Measurements from ENCODE around the gene SFRP5.

SFRP5 gene

GRCh38 chr10:97785231-97785630 lies 13.4 kb upstream of the SFRP5 start:
- no peak for DNase-seq (ENCODE audit: low read depth)

- no peak for DNase-seq (ENCODE audit: low read depth)
Observed at GRCh38 chr10:97784200-97784810, 12.5 kb upstream of the SFRP5 start.

DNA sequence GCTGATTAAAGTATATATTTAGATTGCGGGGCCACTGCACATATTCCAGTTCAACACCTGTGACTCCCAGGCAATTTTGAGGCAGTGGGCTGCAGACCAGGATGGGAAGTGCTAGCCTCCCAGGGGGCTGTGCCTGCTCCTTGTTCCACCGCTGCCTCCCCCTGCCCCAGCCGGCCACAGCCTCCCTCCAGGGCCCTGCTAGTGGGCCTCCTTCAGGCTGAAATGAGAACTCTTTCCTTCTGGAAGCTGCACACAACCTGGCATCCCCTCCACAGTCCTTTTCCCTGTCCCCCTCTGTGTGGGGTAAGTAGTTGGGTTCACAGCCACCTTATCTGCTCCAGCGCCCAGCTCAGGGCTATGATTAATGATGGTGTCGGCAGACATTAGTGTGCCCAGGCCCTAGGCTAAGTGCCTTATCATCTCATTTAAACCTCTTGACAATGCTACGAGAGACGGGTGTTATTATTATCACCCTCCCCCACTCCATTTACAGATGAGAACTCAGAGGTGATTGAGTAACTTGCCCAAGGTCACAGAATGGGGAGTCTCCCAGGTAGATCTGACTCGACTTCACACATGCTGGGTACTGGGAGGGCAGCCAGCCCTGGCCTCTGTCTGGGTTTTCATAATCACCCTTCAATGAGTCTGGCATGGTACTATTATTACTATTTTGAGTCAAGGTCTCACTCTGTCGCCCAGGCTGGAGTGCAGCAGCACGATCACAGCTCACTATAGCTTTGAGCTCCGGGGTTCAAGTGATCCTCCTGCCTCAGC lies 10.8 kb upstream of the SFRP5 start:
- no peak for DNase-seq (ENCODE audit: low read depth)

- DNase-seq (ENCODE audit: low read depth): no peak
Observed at GRCh38 chr10:97781618-97782331, 10.0 kb upstream of the SFRP5 start.

DNA sequence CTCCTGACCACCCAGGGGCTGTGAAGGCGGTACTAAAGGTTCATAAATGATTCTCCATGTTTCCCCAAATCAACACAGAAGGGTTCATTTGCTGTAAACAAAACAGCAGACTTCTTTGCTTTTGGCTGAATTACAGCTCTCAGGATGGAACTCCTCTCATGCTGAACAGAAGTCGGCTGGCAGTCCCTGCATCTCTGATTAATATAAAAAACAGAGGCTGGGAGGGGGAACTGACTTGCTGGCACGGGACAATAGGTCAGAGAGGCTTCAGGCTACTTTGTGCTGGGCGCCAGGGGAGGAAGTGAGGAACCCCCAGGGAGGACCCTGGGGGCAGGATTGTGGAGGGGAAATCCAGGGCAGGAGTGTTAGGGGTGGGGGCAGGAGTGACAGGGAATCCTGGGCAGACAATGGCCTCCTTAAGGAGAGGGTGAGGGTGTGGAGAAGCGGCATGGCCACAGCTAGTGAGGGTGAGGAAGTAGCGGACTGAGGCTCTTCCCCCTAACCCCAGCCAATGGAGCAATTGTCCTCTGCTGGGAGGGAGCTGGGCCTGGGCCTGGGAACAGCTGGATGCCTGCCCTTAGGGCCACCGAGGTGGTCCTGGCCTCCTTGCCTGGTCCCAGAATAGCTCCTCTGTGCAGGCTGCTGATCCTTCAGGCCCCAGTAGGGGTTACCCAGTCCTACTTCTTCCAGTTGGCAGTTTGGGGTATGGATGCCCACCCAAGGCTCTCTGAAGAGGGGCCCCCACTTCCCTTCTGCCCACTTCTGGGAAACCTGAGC lies 9.2 kb upstream of the SFRP5 start:
- DNase-seq (ENCODE audit: low read depth): no peak

DNA sequence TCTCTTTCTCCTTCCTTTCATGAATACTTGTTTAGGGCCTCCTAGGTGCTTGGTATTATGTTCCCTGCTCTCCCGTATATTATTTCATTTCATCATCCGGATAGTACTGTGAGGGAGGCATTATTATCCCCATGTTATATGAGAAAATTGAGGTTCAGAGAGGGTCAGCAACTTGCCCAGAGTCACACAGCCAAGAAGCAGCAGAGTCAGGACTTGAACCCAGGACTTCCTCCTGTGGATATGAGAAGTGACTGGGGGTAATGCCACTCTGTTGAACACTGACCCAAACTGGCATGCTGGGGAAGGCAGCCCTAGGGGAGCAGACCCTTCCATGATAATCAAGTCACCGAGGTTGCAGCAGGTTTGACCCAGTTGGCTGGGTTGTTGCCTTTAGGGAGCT lies 8.2 kb upstream of the SFRP5 start:
- DNase-seq (ENCODE audit: low read depth): no peak

DNA sequence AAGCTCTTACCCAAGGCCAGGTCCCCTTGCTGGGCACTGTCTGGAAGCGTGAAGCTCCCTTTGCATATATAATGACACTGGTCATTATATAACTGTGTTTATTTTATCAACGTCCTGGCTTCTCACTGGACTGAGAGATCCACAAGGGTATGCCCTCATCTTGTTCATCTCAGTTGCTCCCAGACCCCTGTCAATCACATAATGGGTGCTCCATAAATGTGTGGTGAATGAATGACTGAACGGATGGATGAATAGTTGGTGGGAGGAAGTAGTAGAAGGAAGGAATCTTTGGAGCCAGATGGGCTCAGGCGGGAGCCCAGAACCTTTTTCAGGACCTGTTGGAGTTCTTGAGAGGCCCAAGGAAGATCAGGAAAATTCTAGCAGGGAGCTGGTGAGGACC lies 7.7 kb upstream of the SFRP5 start:
- no peak for DNase-seq (ENCODE audit: low read depth)

DNA sequence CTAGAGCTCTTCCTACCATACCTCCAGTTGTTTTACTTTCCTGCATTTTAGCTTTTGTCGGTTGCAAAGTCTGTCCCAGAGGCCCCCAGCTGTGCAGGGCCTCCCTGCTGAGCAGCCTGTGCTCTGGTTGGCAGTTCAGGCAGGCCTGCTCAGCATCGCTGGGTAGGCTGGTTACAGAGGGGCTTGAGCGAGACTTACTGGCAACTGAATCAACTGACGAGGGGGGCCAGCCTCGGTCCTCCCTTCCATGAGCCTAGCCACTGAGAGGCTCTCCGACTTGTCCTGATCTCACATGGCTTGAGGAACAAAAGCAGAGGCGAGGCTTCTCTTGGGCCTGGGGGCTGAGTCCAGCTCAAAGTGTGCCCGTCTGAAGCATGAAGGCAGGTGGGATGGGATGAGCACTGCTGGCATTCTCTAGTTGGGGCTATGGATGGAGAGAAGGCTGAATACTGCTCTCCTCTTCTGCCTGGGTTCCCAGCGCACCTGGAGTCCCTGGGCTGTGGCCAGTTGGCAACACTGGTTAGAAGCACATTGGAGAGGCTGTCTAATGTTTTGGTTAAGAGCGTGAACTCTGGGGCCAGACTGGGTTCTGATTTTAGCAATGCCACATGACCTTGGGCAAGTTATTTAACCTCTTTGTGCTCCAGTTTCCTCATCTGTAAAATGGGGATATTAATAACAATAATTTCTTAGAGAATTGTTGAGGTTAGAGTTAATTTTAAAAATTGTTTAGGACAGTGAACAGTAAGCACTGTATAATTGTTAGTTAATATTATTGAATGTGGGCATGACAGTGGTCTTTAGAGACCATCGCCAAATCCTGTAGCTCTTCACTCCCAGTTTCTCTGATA lies 6.9 kb upstream of the SFRP5 start:
- no peak for DNase-seq (ENCODE audit: low read depth)

- no peak for DNase-seq (ENCODE audit: low read depth)
Observed at GRCh38 chr10:97777143-97777542, 5.3 kb upstream of the SFRP5 start.

GRCh38 chr10:97774811-97775294 lies 3.1 kb upstream of the SFRP5 start:
- DNase-seq (ENCODE audit: low read depth): no peak

- no peak for DNase-seq (ENCODE audit: low read depth)
Observed at GRCh38 chr10:97773096-97773495, 1.3 kb upstream of the SFRP5 start.

DNA sequence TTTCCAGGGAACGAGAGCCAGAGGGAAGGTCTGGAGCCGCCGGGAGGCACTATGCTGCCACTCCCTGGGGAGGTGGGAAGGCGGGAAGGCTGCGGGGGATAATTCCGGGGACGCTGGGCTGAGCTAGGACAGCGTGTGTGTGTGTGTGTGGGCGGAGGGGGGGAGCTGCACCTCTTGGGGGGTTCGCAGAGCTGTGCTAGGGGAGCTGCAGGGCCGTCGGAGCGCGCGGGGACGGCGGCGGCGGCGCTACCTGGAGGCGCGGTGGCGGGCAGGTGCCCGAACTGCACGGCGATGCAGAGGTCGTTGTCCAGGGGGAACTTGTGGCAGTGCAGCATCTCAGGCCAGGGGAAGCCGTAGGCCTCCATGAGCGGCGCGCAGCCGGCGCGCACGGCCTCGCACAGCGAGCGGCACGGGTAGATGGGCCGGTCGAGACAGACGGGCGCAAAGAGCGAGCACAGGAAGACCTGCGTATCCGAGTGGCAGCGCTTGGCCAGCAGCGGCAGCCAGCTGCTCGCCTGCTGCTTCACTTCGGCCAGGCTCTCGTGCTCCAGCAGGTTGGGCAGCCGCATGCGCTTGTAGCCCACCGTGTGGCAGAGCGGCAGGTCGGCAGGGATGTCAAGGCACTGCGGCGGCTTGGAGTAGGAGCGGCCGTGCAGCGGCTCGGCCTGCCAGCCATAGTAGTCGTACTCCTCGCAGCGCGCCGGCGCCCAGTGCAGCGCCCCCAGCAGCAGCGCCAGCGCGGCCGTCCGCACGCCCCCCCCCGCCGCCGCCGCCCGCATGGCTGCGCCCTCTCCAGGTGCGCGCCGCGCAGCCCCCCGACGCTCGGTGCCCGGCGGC lies 526 bp downstream of the SFRP5 start:
- no peak for DNase-seq (ENCODE audit: low read depth)

DNA sequence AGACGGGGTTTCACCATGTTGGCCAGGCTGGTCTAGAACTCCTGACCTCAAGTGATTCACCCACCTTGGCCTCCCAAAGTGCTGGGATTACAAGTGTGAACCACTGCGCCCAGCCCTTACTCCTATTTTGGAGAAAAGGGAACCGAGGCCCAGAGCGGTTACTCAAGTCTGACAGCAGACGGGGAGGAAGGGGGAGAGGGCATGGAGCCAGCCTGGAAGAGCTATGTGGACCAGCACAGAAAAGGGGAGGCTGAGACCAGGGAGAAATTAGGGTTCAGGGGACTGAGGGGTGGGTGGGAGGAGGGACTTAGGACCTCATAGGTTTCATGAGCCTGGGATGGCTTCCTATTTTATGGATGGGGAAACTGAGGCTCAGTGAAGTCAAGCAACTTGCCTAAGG lies 1.5 kb downstream of the SFRP5 start:
- no peak for DNase-seq (ENCODE audit: low read depth)

DNA sequence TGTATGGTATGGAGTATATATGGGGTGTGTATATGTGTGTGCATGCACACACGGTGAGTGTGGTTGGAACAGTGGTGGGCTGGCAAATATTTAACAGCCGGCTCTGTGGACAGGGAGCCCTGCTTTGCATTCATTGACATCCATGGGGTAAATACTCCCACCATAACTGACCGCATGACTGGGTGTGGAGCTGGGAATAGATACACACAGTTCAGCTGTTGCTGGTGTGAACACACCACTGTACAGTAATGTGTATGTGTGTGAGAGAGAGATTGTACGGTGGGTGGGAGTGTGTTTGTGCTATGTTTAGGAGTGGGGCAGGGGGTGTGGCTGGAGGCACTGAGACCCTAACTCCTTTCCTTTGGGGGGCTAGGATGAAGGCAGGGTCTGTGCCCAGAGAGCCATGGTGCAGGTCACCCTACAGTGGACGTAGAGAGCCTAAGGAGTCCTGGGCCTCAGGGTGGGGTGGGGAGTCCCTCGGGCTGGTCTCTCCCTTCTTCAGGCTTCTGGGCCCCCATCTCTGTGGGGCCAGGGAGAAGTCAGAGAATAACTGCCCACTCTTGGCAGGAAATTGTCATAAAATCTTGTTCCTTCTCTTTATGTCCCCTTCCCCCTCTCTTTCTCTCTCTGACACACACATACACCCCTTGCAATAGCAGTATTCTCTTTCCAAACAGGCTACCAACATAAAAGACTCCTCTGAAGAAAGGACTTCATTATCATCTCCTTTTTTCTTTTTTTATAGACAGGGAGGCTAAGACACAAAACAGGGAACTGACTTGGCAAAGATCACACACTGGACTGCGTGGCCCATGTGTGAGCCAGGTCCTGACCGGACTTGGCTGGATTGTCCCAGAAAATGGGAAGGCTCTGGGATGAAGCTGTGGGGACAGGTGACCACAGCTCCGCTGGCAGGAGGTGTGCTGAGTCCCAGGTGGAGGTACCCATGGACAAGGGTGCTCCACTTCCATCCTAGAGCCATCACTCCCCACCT lies 3.2 kb downstream of the SFRP5 start:
- no peak for DNase-seq (ENCODE audit: low read depth)

GRCh38 chr10:97766996-97767924 lies 4.5 kb downstream of the SFRP5 start:
- no peak for DNase-seq (ENCODE audit: low read depth)

DNA sequence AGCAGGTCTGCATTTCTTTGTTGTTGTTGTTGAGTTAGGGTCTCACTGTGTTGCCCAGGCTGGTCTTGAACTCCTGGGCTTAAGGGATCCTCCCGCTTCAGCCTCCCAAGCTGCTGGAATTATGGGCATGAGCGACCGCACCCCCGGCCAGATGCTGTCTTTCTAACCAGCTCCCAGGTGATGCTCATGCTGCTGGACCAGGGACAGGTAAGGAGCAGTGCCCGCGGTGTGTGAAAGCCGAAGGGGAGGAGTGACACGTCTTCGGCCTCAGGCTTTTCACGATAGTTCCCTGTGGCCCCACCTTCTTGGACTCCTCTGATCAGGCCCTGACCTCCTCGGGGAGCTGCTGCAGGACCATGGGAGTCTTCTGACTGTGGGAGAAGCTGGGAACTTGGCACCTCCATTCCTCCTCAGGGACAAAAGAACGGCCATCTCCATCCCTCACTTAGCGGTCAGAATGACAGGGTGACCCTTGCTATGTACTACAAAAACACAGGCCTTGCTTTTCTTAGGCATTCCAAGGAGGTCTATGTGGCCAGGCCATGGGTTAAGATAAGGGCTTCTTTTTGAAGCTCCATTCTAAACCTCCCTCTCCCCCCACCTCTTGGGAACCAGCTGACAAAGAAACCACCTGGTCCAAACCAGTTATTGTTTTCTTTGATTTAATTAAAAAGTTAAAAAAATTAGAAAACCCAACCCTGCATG lies 5.5 kb downstream of the SFRP5 start:
- no peak for DNase-seq (ENCODE audit: low read depth)

DNA sequence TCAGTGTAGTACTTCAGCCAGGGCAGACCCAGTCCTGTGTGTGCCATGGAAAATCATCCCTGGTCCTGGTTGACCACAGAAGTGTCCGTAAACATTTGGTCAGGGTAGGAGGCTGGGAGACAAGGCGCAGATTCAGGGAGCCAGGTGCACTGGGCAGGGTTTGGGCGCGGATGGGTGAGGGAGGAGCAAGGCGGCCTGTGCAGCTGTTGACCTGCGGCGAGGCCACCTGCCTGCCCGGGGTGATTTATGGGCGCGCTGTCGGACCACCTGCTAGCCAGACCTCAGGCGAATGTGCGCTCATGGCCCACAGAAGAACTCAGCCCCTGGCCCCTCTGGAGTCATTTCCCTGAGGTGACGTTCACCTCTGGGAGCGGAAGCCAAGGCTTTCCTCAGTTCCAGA lies 6.6 kb downstream of the SFRP5 start:
- DNase-seq (ENCODE audit: low read depth): no peak
